ENCODE data around the gene UTP11.
"Not testable (repeated sequence)": the region's sequence is repeated elsewhere in the genome, so short reads cannot be mapped to it uniquely, and the experiment has no call there.

UTP11 gene

DNA sequence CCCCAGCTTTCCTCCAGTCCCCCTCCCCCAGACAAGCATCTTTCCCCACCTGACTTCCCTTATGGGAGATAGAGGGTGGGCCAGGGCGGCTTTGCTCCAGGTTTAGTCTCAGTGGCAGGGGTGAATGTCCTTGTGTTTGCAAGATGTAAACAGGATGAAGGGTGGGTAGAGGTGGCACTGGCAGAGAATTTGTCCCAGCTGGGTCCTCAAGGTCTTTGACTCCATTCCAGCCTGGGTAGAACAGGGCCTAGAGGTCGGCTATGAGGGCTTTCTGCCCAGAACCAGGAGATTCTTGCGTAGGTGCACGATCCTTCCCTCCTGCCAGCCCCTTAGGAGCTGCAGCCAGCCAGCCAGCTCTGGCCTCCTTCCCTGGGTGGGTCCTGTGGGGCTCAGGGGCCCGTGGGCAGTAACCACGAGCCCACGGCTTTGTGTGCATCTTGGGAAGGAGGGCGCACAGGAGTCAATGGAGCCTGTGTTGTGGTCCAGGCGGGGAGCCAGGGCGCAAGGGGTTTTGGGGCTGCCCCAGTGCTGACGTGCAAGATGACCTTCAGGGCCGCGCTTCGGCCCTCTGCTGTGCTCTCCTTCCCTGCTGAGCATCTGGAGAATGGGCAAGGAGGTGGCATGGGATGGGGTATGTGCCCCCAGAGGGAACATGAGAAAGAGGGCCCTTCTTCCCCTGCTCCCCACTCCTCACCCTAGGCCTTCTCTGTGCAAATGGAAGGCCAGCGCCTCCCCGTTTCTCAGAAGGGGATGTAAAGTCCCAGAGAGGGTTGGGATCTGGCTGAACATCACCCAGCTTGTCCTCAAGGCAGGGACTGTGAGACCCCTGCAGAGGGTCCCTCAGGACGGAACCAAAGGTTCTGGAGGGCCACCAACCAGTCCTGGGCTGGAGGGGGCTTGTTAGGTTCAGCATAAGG is 18.3 kb downstream of the UTP11 start:
- in situ Hi-C loops (cut with MboI; ENCODE audit: low sequenced_read_pairs, unreplicated experiment): loop anchor here (25.0 kb wide), 1 partner anchor 781 kb away; no protein-coding TSS in a partner anchor
- peak; percentile 27 for DNase-seq (ENCODE audit: low spot score)
- no peak for TF ChIP-seq CTCF (IDR thresholded peaks at IDR 0.05; ENCODE audit: borderline replicate concordance, control extremely low read depth, extremely low read depth, insufficient read depth, missing control alignments)

GRCh38 chr1:38031513-38031866 is 19.0 kb downstream of the UTP11 start:
- in situ Hi-C loops (cut with MboI; ENCODE audit: low sequenced_read_pairs, unreplicated experiment): loop anchor here (25.0 kb wide), 1 partner anchor 781 kb away; no protein-coding TSS in a partner anchor
- DNase-seq (ENCODE audit: low spot score): no peak
- TF ChIP-seq CTCF (IDR thresholded peaks at IDR 0.05; ENCODE audit: borderline replicate concordance, control extremely low read depth, extremely low read depth, insufficient read depth, missing control alignments): no peak

DNA sequence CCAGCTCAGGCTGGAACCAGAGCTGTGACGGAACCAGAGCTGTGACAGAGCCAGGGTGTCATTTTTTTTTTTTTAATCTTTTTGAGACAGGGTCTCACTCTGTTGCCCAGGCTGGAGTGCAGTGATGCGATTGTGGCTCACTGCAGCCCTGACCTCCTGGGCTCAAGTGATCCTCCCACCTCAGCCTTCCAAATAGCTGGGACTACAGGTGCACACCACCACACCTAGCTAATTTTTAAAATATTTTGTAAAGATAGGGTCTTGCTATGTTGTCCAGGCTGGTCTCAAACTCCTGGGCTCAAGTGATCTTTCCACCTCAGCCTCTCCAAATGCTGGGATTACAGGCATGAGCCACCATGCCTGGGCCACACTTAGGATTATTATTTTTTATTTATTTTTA is 20.5 kb downstream of the UTP11 start:
- not testable (repeated sequence) for DNase-seq (ENCODE audit: low spot score)
- in situ Hi-C loops (cut with MboI; ENCODE audit: low sequenced_read_pairs, unreplicated experiment): loop anchor here (25.0 kb wide), 1 partner anchor 779 kb away; no protein-coding TSS in a partner anchor

GRCh38 chr1:38034871-38035270 is 22.3 kb downstream of the UTP11 start:
- in situ Hi-C loops (cut with MboI; ENCODE audit: low sequenced_read_pairs, unreplicated experiment): loop anchor here (25.0 kb wide), 1 partner anchor 777 kb away; no protein-coding TSS in a partner anchor
- TF ChIP-seq CTCF (IDR thresholded peaks at IDR 0.05; ENCODE audit: borderline replicate concordance, control extremely low read depth, extremely low read depth, insufficient read depth, missing control alignments): no peak
- no peak for DNase-seq (ENCODE audit: low spot score)

- in situ Hi-C loops (cut with MboI; ENCODE audit: low sequenced_read_pairs, unreplicated experiment): loop anchor here (25.0 kb wide), 1 partner anchor 775 kb away; no protein-coding TSS in a partner anchor
- DNase-seq (ENCODE audit: low spot score): peak; percentile 48
- no peak for TF ChIP-seq CTCF (IDR thresholded peaks at IDR 0.05; ENCODE audit: borderline replicate concordance, control extremely low read depth, extremely low read depth, insufficient read depth, missing control alignments)
Observed at GRCh38 chr1:38037221-38037939, 24.8 kb downstream of the UTP11 start.

- in situ Hi-C loops (cut with MboI; ENCODE audit: low sequenced_read_pairs, unreplicated experiment): loop anchor here (25.0 kb wide), 1 partner anchor 773 kb away; no protein-coding TSS in a partner anchor
- DNase-seq (ENCODE audit: low spot score): peak; percentile 13
- no peak for TF ChIP-seq CTCF (IDR thresholded peaks at IDR 0.05; ENCODE audit: borderline replicate concordance, control extremely low read depth, extremely low read depth, insufficient read depth, missing control alignments)
Observed at GRCh38 chr1:38038861-38039260, 26.3 kb downstream of the UTP11 start.

Measured in GM13976 (cell line).